ENCODE data around the gene CDCA7. TPM values are rescaled to one million over a fixed set of nuclear protein-coding genes. Genes with fewer than 3 reads are reported as not detected.
"Not testable (repeated sequence)": the region's sequence is repeated elsewhere in the genome, so short reads cannot be mapped to it uniquely, and the experiment has no call there.

The CDCA7 gene
- total RNA-seq (1 to 10 TPM in 2 of 6 donors, under 1 TPM in 4; 0.28 to 2.5 (median 0.82) TPM), polyA plus RNA-seq (under 1 TPM; 0.19 to 0.34 TPM)

- no peak for FAIRE-seq
- peak; percentile 96 to 98 (median 98) for ATAC-seq
- intact Hi-C loops (cut with DNase I): no loop called here
- Histone ChIP-seq H3K4me3 (peak within 1 kb of the TSS; percentile 40 to 71 (median 54)), H3K27me3 (peaks cover 0 to 18% (median 0%) of the 10 kb centered on the region in 4 donors), H3K4me1 (peaks cover 5 to 6% (median 5%) of the 10 kb centered on the region in 3 donors), H3K36me3 (no peaks in the 10 kb centered on the region), H3K27ac (peak within 1 kb of the TSS in 2 of 4 donors; percentile 61 to 65), H3K9me3 (no peaks in the 10 kb centered on the region)
- no peak for TF ChIP-seq CTCF (IDR thresholded peaks at IDR 0.05)
- peak; percentile 53 to 90 (median 76) for DNase-seq
- 1% methylated on average over 40 to 50 of the region's 50 CpGs for WGBS, 2 donors
Measured at GRCh38 chr2:173354582-173355131, at the start of gene CDCA7. Gene CDCA7 (plus strand): TSS chr2:173354872. CDS start chr2:173354964, 92 bp downstream.

- H3K36me3 ChIP-seq: no peaks in the 10 kb centered on the region
- H3K9me3 ChIP-seq: no peaks in the 10 kb centered on the region
- TF ChIP-seq CTCF (IDR thresholded peaks at IDR 0.05): no peak
- FAIRE-seq (no peak), ATAC-seq (no peak), DNase-seq (no peak)
- intact Hi-C loops (cut with DNase I): no loop called here
- no peak overlapping the region for H3K27ac ChIP-seq
- H3K4me1 ChIP-seq: no peaks in the 10 kb centered on the region
- H3K4me3 ChIP-seq: no peak overlapping the region
- H3K27me3 ChIP-seq: no peaks in the 10 kb centered on the region
- 66 to 77% methylated on average over 2 of the region's 2 CpGs for WGBS, 2 donors
Measured at GRCh38 chr2:173305303-173305702, 49.4 kb upstream of the CDCA7 start.

- FAIRE-seq (no peak), DNase-seq (no peak), ATAC-seq (no peak)
- H3K27me3 ChIP-seq: no peaks in the 10 kb centered on the region
- TF ChIP-seq CTCF (IDR thresholded peaks at IDR 0.05): no peak
- H3K4me1 ChIP-seq: no peaks in the 10 kb centered on the region
- WGBS, 2 donors: 47 to 55% methylated on average over 4 of the region's 4 CpGs
- intact Hi-C loops (cut with DNase I): no loop called here
- H3K4me3 ChIP-seq: no peak overlapping the region
- no peaks in the 10 kb centered on the region for H3K36me3 ChIP-seq
- H3K9me3 ChIP-seq: no peaks in the 10 kb centered on the region
- no peak overlapping the region for H3K27ac ChIP-seq
Measured at GRCh38 chr2:173307293-173307692, 47.4 kb upstream of the CDCA7 start.

- intact Hi-C loops (cut with DNase I); H3K27ac ChIP-seq; FAIRE-seq; H3K4me1 ChIP-seq; DNase-seq; H3K4me3 ChIP-seq; H3K27me3 ChIP-seq; ATAC-seq; H3K9me3 ChIP-seq; H3K36me3 ChIP-seq: not testable (repeated sequence)
- WGBS, 2 donors: 71 to 73% methylated on average over 5 of the region's 5 CpGs
Measured at GRCh38 chr2:173309370-173309769, 45.3 kb upstream of the CDCA7 start.

- Histone ChIP-seq H3K9me3 (no peaks in the 10 kb centered on the region), H3K27me3 (no peaks in the 10 kb centered on the region), H3K36me3 (no peaks in the 10 kb centered on the region), H3K4me1 (no peaks in the 10 kb centered on the region), H3K4me3 (no peak overlapping the region), H3K27ac (no peak overlapping the region)
- DNase-seq (no peak), FAIRE-seq (no peak), ATAC-seq (no peak)
- intact Hi-C loops (cut with DNase I): no loop called here
- WGBS, 2 donors: 73% methylated on average over 9 of the region's 9 CpGs
- no peak for TF ChIP-seq CTCF (IDR thresholded peaks at IDR 0.05)
Measured at GRCh38 chr2:173311844-173312606, 42.6 kb upstream of the CDCA7 start.
